ENCODE measurements around the gene ASAP2. TPM values are rescaled to one million over a fixed set of nuclear protein-coding genes. Genes with fewer than 3 reads are reported as not detected.
"Not testable (repeated sequence)": the region's sequence is repeated elsewhere in the genome, so short reads cannot be mapped to it uniquely, and the experiment has no call there.

Gene ASAP2
- polyA plus RNA-seq, 4 donors, result 31.7 to 66.1 (median 54.9) TPM

GRCh38 chr2:9249020-9249800 is 42.6 kb downstream of the ASAP2 start:
- no peak for DNase-seq (ENCODE audit: low read depth in 4 of 4, low spot score in 3 of 4)

GRCh38 chr2:9250091-9250490 is 43.5 kb downstream of the ASAP2 start:
- no peak for DNase-seq (ENCODE audit: low read depth in 4 of 4, low spot score in 3 of 4)

- no peak for DNase-seq (ENCODE audit: low read depth in 4 of 4, low spot score in 3 of 4)
Observed at GRCh38 chr2:9250498-9251153, 44.0 kb downstream of the ASAP2 start.

GRCh38 chr2:9251154-9252001 is 44.8 kb downstream of the ASAP2 start:
- no peak for DNase-seq (ENCODE audit: low read depth in 4 of 4, low spot score in 3 of 4)

- DNase-seq (ENCODE audit: low read depth in 4 of 4, low spot score in 3 of 4), result no peak
Observed at GRCh38 chr2:9252002-9252357, 45.4 kb downstream of the ASAP2 start.

- no peak for DNase-seq (ENCODE audit: low read depth in 4 of 4, low spot score in 3 of 4)
Observed at GRCh38 chr2:9255416-9255815, 48.8 kb downstream of the ASAP2 start.

GRCh38 chr2:9256147-9256546 is 49.5 kb downstream of the ASAP2 start:
- no peak for DNase-seq (ENCODE audit: low read depth in 4 of 4, low spot score in 3 of 4)

GRCh38 chr2:9256570-9257043 is 50.0 kb downstream of the ASAP2 start:
- DNase-seq (ENCODE audit: low read depth in 4 of 4, low spot score in 3 of 4), result no peak

GRCh38 chr2:9258501-9258900 is 51.9 kb downstream of the ASAP2 start:
- no peak for DNase-seq (ENCODE audit: low read depth in 4 of 4, low spot score in 3 of 4)

GRCh38 chr2:9258953-9259399 is 52.4 kb downstream of the ASAP2 start:
- no peak for DNase-seq (ENCODE audit: low read depth in 4 of 4, low spot score in 3 of 4)

- no peak for DNase-seq (ENCODE audit: low read depth in 4 of 4, low spot score in 3 of 4)
Observed at GRCh38 chr2:9260464-9260918, 53.9 kb downstream of the ASAP2 start.

GRCh38 chr2:9261231-9261883 is 54.7 kb downstream of the ASAP2 start:
- DNase-seq (ENCODE audit: low read depth in 4 of 4, low spot score in 3 of 4), result no peak

GRCh38 chr2:9262671-9263171 is 56.1 kb downstream of the ASAP2 start:
- no peak for DNase-seq (ENCODE audit: low read depth in 4 of 4, low spot score in 3 of 4)

- no peak for DNase-seq (ENCODE audit: low read depth in 4 of 4, low spot score in 3 of 4)
Observed at GRCh38 chr2:9263428-9263827, 56.8 kb downstream of the ASAP2 start.

- DNase-seq (ENCODE audit: low read depth in 4 of 4, low spot score in 3 of 4), result no peak
Observed at GRCh38 chr2:9264301-9264700, 57.7 kb downstream of the ASAP2 start.

GRCh38 chr2:9266711-9267110 is 60.1 kb downstream of the ASAP2 start:
- DNase-seq (ENCODE audit: low read depth in 4 of 4, low spot score in 3 of 4), result no peak

- DNase-seq (ENCODE audit: low read depth in 4 of 4, low spot score in 3 of 4), result not testable (repeated sequence)
Observed at GRCh38 chr2:9267286-9267685, 60.7 kb downstream of the ASAP2 start.

- DNase-seq (ENCODE audit: low read depth in 4 of 4, low spot score in 3 of 4), result no peak
Observed at GRCh38 chr2:9268301-9269080, 61.9 kb downstream of the ASAP2 start.

- DNase-seq (ENCODE audit: low read depth in 4 of 4, low spot score in 3 of 4), result no peak
Observed at GRCh38 chr2:9269295-9269694, 62.7 kb downstream of the ASAP2 start.

Measured in left renal pelvis (tissue), 4 donors.